Measurements from ENCODE around the gene TOB1.
"Not testable (repeated sequence)": the region's sequence is repeated elsewhere in the genome, so short reads cannot be mapped to it uniquely, and the experiment has no call there.

TOB1 gene

DNA sequence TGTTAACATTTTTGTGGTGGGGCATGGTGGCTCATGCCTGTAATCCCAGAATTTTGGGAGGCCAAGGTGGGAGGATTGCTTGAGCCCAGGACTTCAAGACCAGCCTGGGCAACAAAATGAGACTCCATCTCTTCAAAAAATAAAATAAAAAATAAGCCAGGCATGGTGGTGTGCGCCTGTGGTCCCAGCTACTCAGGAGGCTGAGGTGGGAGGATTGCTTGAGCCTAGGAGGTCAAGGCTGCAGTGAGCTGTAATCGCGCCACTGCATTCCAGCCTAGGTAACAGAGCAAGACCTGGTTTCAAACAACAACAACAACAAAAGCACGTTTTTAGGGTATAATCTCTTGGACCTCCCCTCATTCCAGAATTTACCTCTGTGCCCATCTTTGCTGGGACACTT lies 28.4 kb upstream of the TOB1 start:
- not testable (repeated sequence) for DNase-seq

DNA sequence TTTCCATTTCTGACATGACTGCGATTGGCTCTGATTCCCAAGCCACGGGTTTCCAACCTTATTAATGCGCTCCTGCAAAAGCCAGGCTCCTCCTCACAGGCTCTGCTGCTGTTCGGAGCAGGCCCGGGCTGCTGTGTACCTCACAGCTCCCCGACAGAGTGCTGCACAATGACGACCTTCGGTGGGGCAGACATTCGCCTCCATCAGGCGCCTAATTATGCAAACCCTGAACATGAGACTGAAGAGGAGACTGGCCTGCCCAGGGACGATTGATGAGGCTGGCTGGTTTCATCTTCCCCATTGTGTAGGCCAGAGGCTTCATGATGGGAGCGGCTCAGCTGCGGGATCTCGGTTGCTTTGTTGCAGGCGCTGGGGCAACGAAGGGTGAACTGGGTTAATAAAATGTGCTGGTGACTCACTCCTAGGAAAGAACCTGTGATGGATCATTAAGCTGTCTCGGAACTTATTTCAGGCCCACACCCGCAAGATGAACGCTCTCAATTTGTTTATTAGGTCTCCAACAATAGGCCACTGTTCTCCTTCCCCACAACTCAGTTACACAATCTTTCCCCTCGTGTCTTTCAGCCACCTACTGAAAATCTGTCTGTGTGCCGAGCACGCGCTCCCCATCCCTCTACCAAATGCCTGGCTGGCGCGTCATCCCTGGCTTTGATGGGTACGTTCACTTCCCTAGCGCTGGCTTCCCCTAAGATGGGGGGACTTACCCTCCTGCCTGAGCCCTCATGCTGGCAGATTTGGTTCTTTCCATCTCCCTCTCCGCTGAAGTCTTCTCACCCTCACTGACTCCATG lies 27.2 kb upstream of the TOB1 start:
- no peak for DNase-seq

- DNase-seq = no peak
Observed at GRCh38 chr17:50892101-50892776, 26.1 kb upstream of the TOB1 start.

- no peak for DNase-seq
Observed at GRCh38 chr17:50891577-50891989, 25.4 kb upstream of the TOB1 start.

GRCh38 chr17:50890675-50891516 lies 24.7 kb upstream of the TOB1 start:
- DNase-seq = no peak

DNA sequence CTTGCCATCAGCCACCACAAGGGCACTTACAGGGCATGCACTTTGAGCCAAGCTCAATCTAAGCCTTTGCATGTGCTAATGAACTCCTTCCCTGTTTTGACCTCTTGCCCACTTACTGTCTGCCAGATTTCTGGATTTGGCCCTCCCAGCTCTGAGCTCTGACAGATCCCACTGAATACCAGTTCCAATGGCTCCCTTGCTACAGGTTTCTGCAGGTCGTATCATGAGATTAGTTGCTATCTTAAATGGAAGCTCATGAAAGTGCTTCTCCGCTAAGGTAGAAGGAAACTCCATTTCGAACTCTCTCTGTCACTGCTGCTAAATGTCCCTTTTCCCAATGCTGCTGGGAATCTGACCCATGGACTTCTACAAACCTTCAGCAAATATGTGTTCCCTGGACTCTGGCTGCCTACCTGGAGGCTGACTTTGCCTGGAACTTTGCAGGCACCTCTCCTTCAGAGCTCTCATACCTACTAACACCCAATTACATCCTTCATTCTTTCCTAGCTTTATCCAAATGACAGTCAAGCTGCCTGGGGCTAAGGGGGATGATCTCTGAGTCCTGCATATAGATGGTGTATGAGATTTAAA lies 23.5 kb upstream of the TOB1 start:
- DNase-seq = no peak

DNA sequence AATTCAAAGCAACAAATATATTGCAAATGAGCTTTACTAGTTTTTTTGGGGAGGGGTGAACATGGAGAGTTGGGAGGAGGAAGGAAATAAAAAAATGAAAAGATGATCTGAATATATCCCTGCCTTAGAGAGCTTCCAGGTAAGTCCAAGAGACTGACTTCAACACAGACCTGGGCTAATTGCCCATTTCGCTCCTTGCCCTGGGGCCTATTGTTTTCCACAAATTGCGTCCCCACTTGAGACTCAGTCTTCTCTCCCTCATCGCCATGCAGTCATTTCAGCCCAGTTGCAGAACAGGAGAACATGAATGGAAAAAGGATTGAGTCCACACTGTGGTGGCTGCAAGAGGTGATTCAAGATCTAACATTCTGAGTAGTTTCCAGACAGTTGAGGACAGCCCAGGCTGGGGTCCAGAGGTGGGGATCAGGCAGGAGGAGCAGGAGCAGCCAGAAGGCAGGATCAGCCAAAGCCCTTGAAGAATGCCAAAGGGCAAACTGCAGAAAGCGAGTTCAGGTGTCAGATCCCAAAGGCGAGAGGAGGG lies 21.6 kb upstream of the TOB1 start:
- no peak for DNase-seq

- no peak for DNase-seq
Observed at GRCh38 chr17:50884439-50885311, 18.5 kb upstream of the TOB1 start.

DNA sequence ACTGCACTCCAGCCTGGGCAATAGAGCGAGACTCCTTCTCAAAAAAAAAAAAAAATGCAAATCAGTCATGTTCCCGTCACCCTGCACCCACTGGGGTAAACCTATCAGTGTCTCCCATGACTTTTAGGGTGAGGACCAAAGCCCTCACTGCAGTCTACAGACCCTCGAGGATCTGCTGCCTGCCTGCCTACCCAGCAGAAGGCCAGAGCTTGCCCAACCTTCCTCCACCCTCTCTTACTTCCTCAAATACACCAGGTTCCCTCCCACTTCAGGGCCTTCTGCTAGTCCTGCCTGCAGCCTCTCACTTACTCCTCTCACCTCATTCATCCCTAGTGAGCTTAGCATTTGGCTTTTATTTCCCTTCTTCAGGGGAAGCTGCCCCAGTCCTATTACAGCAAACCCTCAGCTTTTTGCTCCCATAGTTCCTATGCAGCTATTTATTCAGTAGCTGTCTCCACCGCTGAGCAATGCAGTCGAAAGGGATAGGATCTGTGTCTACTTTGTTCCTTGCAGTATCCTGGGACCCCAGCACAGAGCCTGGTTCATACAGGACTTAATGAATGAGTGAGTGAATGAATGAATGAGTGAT lies 17.8 kb upstream of the TOB1 start:
- no peak for DNase-seq

DNA sequence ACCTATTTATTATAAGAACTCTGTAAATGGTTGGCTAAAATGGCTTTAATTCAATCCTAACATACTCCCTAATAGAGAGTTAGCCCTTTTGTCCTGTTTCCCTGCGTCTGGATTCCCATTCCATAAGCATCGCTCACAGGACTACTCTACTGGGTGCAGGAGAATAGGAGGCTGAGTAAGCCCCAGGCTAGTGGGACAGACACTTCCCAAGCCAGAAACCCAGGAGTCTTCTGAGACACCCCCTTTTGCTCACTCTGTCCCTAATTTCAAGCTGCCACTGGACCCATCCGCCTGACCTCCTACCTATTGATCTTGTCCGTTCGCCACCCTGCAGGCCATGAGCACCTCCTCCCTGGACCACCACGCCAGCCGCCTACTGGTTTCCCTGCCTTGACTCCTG lies 16.7 kb upstream of the TOB1 start:
- no peak for DNase-seq

DNA sequence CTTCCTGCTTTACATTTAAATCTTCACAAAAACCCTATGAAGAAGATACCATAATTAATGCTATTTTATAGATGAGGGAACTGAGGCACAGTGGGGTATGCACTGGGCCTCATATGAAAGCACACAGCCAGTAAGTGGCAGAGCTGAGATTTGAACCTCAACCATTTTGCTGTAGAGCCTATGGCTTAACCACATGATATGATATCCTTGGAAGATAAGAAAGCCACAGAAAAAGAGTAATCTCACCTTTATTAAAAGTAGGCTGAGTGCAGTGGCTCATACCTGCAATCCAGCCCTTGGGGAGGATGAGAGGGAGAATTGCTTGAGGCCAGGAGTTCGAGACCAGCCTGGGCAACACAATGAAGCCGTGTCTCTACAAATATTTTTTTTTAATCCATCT lies 15.0 kb upstream of the TOB1 start:
- DNase-seq = no peak

- no peak for DNase-seq
Observed at GRCh38 chr17:50879086-50879485, 12.9 kb upstream of the TOB1 start.

DNA sequence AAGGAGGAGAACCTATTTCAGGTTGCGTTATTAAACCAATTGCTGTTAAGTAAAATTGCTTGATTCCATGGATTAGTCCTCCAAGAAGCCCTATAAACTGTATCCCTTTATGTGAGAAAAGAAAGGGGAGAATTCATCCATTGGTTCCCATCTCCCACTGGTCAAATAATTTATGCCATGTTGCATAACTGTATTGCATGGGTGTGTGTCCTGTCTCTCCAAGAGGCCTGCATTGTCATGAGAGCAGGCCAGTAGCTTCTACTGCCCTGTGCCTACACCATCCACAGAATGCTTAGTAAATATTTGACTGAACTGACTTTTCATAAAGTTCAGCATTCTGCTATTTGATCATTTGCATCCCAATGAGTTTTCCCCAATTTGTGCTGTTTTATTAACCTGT lies 11.7 kb upstream of the TOB1 start:
- no peak for DNase-seq

- not testable (repeated sequence) for DNase-seq
Observed at GRCh38 chr17:50877042-50877441, 10.9 kb upstream of the TOB1 start.

DNA sequence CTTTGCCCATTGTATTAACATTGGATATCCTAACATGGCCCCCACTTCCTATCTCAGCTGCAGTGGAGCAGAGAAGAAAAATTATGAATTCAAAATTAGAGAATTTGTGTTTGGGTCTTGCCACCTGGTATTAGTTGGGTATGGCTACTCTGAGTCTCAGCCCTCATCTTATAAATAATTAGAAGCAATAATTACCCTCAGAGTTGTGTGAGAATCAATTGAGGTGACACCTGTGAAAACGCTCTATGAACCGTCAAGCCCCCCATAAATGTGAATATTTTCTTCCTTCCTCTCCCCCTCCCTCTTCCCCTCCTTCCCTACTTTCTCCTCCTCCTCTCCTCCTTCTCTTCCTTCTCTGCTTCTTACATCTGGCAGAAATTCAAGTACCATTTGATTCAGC lies 8.9 kb upstream of the TOB1 start:
- no peak for DNase-seq

- peak; percentile 61 for DNase-seq
Observed at GRCh38 chr17:50872710-50873424, 6.7 kb upstream of the TOB1 start.

DNA sequence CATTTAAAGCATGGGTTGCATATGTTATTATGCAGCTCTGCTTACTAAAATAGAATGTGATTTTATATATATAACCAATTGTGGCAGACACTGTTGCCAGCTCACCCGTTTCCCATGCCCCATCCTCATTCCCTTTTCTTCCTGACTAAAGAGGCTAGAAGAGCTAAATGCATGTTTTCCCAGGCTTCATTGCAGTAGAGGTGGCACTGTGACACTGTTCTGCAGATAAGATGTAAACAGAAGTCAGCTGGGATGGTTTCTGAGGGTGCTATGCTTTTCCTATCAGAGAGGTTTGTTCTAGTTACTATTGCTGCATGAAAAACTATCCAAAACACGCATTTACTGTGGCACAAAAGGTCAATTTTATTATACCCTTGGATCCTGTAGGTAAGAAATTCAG lies 5.7 kb upstream of the TOB1 start:
- no peak for DNase-seq

GRCh38 chr17:50871364-50871763 lies 5.2 kb upstream of the TOB1 start:
- DNase-seq = peak; percentile 75

DNA sequence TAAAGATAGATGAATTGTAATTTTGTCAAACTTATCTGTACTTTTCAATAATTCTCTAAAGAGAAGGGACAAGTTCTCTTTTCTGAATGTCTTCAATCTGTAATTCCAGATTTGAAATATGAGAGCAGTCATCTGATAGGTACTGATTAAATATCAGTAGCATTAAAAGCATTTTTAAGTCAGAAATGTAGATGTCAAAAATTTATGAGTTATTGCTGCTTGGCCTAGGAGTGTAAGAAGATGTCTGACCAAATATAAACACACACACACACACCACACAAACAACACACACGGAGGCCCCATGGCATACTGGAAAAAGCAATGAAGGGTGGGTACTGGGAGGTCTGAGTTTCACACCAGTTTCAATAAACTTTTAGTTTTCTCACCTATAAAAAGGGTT lies 2.4 kb upstream of the TOB1 start:
- no peak for DNase-seq

DNA sequence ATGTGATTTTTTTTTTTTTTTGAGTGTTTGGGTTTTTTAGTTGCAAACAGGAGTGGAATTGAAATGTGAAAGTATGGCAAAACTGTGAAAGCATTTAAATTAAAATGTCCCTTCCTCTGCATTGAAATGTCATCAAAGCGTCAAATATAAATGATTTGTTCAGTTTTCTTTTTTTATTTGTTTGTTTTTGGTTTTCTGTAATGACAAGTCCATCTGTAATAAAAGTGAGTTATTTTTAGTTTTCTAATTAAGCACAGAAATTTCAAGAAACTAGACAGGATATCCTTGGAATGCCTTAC lies 1.9 kb upstream of the TOB1 start:
- DNase-seq = no peak
